ENCODE data around the gene LPO.

LPO gene

GRCh38 chr17:58217766-58218165 lies 20.6 kb upstream of the LPO start:
- Histone ChIP-seq H4K20me1 (ENCODE audit: insufficient read depth, low read length) (no peaks in the 10 kb centered on the region), H3K27ac (ENCODE audit: low read length) (no peak overlapping the region), H3K9me2 (replicated peaks; ENCODE audit: insufficient read depth, low read length) (no peaks in the 10 kb centered on the region), H3K4me3 (ENCODE audit: low read length) (no peak overlapping the region), H3K36me3 (replicated peaks; ENCODE audit: insufficient read depth, low read length) (no peaks in the 10 kb centered on the region), H3F3A (ENCODE audit: insufficient read depth, low read length) (no peaks in the 10 kb centered on the region), H3K9me3 (replicated peaks; ENCODE audit: insufficient read depth, low read length) (no peaks in the 10 kb centered on the region), H3K27me3 (replicated peaks; ENCODE audit: insufficient read depth, low read length) (0 out of 2 replicates have a peak, but pooled peaks cover 5% of the 10 kb centered on the region), H3K79me2 (ENCODE audit: low read length) (no peaks in the 10 kb centered on the region), H3K9ac (ENCODE audit: low read length) (no peak overlapping the region), H3K4me2 (ENCODE audit: low read depth, low read length) (no peak overlapping the region), H3K4me1 (ENCODE audit: low read length) (peaks cover 6% of the 10 kb centered on the region; the same call in 1 of the 2 replicates), H2AFZ (ENCODE audit: low read length) (no peak overlapping the region)
- TF ChIP-seq CTCF (IDR thresholded peaks at IDR 0.05; ENCODE audit: low read length) (no peak), EZH2 (optimal IDR thresholded peaks at IDR 0.05; ENCODE audit: low read depth, low read length) (no peak), EZH2phosphoT487 (IDR thresholded peaks at IDR 0.05; ENCODE audit: low read length) (no peak)
- DNase-seq, result no peak

GRCh38 chr17:58219007-58219788 lies 19.2 kb upstream of the LPO start, which contains the start of gene MKS1:
Gene MKS1 (minus strand): TSS chr17:58219255. CDS start chr17:58219230, 25 bp downstream.
- Histone ChIP-seq H3K36me3 (replicated peaks; ENCODE audit: insufficient read depth, low read length) (no peaks in the 10 kb centered on the region), H3K4me2 (ENCODE audit: low read depth, low read length) (peak within 1 kb of the TSS; percentile 94), H3K9me3 (replicated peaks; ENCODE audit: insufficient read depth, low read length) (no peaks in the 10 kb centered on the region), H3F3A (ENCODE audit: insufficient read depth, low read length) (no peaks in the 10 kb centered on the region), H3K9ac (ENCODE audit: low read length) (peak within 1 kb of the TSS; percentile 63), H2AFZ (ENCODE audit: low read length) (peak within 1 kb of the TSS; percentile 96), H3K4me3 (ENCODE audit: low read length) (peak within 1 kb of the TSS; percentile 81), H3K27me3 (replicated peaks; ENCODE audit: insufficient read depth, low read length) (0 out of 2 replicates have a peak, but pooled peaks cover 13% of the 10 kb centered on the region), H3K4me1 (ENCODE audit: low read length) (peaks cover 6% of the 10 kb centered on the region; the same call in 1 of the 2 replicates), H3K9me2 (replicated peaks; ENCODE audit: insufficient read depth, low read length) (no peaks in the 10 kb centered on the region), H3K79me2 (ENCODE audit: low read length) (no peaks in the 10 kb centered on the region), H3K27ac (ENCODE audit: low read length) (peak within 1 kb of the TSS; percentile 3; the same call in 1 of the 2 replicates), H4K20me1 (ENCODE audit: insufficient read depth, low read length) (no peaks in the 10 kb centered on the region)
- peak; percentile 66 for TF ChIP-seq CTCF (IDR thresholded peaks at IDR 0.05; ENCODE audit: low read length)
- no peak for TF ChIP-seq EZH2phosphoT487 (IDR thresholded peaks at IDR 0.05; ENCODE audit: low read length)
- peak; percentile 94 for DNase-seq

GRCh38 chr17:58219789-58220183 lies 18.6 kb upstream of the LPO start:
- Histone ChIP-seq H3K4me3 (ENCODE audit: low read length) (peak overlapping the region; percentile 81), H2AFZ (ENCODE audit: low read length) (peak overlapping the region; percentile 96), H3K79me2 (ENCODE audit: low read length) (no peaks in the 10 kb centered on the region), H3K36me3 (replicated peaks; ENCODE audit: insufficient read depth, low read length) (no peaks in the 10 kb centered on the region), H3F3A (ENCODE audit: insufficient read depth, low read length) (no peaks in the 10 kb centered on the region), H3K9ac (ENCODE audit: low read length) (peak overlapping the region; percentile 38; the same call in 1 of the 2 replicates), H4K20me1 (ENCODE audit: insufficient read depth, low read length) (no peaks in the 10 kb centered on the region), H3K27me3 (replicated peaks; ENCODE audit: insufficient read depth, low read length) (0 out of 2 replicates have a peak, but pooled peaks cover 13% of the 10 kb centered on the region), H3K27ac (ENCODE audit: low read length) (no peak overlapping the region), H3K4me2 (ENCODE audit: low read depth, low read length) (peak overlapping the region; percentile 94), H3K9me3 (replicated peaks; ENCODE audit: insufficient read depth, low read length) (no peaks in the 10 kb centered on the region), H3K9me2 (replicated peaks; ENCODE audit: insufficient read depth, low read length) (no peaks in the 10 kb centered on the region), H3K4me1 (ENCODE audit: low read length) (peaks cover 6% of the 10 kb centered on the region; the same call in 1 of the 2 replicates)
- DNase-seq, result no peak
- TF ChIP-seq EZH2 (optimal IDR thresholded peaks at IDR 0.05; ENCODE audit: low read depth, low read length), result no peak
- no peak for TF ChIP-seq CTCF (IDR thresholded peaks at IDR 0.05; ENCODE audit: low read length)
- no peak for TF ChIP-seq EZH2phosphoT487 (IDR thresholded peaks at IDR 0.05; ENCODE audit: low read length)

All from MM.1S (cell line).